RPMI8226 (cell line): ENCODE results near the gene CD44.

Experiments used
- DNase-seq: peaks from one replicate; pipeline ENCODE4 v3.0.0-alpha.2; 2015

The CD44 gene

DNA sequence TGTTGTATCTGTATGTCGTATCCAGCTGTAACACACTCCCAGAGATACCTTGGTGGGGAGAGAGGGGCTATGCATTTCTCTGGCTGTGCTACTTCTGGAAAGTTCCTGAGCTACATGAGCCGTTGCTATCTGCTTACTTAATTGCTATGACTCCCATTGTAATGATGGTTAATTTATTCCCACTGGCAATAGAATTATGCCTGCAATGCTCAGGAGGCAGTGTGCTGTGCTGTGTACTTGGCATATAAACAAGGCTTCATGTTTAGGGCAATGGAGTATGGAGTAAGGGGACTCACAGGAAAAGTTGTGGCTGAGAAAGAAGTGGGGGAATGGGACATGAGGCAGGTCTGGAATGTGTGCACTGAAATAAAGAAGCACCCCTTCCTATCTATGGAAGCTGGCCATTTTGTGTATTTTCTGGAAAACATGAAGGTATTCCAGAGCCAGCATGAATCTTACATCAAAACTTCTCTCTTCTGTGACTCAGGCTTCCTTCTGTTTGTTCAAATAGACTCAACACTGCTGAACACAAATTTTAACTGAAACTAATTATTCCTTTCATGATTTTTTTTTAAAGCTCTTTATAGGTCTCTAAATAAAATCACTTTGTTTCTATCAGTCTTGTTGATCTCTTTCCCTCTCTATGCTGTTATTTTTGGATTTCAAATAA lies 40.6 kb downstream of the CD44 start:
- DNase-seq: no peak

- no peak for DNase-seq
These were observed 41.6 kb downstream of the CD44 start for GRCh38 chr11:35180317-35181233.

- no peak for DNase-seq
These were observed 43.5 kb downstream of the CD44 start for GRCh38 chr11:35182317-35182939.

DNA sequence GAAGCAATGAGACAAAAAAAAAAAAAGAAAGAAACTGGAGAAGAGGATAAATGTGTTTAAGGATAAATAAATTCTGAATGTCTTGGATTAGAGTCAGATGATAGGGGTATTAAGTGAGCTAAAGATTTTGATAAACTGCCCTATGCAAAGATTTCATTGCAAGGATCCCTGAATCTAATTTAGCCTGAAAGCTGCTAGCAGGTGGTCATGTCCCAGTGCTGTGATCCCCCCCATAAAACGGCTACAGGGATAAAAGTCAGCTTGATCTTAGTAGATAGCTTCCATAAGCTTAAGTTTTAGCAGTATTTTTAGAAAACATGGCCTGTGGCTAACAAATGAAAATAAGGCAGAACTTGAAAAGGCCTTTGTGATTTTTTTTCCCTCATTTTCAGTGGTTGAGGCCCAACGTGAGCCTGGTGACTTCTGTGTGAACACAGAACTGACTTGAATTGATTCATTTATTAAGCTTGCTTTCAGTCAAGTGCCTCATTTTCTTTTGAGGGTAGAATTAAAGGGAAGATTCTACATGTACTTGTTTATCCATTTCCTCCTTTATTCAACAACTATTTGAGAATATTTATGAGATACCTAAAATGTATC lies 44.5 kb downstream of the CD44 start:
- DNase-seq: no peak

DNA sequence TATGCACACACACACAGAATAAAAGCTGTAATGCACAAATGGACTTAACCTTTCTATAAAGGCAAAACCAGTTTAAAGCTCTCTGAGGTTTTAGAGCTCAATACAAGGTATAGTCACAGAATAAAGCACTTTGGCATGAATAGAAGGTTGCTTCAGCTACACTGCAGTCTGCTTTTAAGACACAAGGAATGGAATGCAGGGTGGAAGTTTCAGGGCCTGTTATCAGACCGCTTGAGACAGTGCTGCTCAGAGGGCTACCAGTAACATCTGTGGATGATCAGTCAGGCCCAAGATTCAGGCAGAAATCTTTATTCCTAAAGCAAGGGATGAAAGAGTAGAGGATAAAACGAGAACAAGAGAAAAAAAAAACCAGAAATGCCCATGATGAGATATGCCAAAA lies 46.7 kb downstream of the CD44 start:
- no peak for DNase-seq

DNA sequence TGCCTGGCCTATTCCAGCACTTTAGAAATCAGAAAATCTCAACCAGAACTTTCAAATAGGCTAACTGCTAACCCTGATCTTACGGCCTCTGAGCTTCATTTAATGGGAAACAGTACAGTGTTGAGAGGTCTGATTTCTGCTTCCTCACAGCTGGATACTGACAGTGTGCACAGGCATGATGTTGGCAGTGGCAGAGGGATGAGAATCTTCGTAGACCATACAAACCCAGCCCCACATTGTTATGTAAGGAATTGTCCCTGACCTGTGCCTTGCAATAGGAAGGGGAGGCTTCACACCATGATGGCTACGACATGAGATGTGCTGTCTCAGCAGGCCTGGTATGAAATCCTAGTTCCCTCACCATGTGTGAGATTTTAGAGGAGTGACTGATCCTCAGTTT lies 49.0 kb downstream of the CD44 start:
- no peak for DNase-seq

DNA sequence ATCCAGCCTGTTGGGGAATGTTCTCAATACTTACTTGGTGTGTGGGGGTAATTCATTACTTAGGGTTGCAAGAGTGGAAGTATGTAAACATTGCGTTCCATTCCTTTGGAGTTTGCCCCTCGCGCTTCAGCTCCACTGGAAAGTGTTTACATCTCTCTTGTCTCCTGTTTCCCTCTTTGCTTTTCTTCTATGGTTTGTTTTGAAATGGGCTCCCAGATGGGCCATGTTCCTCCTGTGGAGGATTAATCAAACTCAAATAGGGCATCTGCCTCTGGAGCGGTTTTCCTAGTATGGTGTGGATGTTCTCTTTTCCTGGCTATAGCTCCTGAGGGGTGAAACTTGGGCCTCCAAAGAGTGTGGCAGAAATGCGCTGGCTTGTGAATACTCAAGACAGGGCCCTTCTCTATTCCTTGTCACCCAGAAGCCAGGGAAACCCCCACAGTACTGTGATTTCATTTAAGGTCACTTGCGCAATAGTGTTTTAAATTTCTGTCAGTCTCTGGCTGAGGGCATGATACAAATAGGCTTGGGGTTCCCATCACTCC lies 51.9 kb downstream of the CD44 start:
- DNase-seq: no peak

GRCh38 chr11:35192347-35192746 lies 53.4 kb downstream of the CD44 start:
- DNase-seq: no peak

GRCh38 chr11:35193767-35194166 lies 54.8 kb downstream of the CD44 start:
- DNase-seq: no peak

DNA sequence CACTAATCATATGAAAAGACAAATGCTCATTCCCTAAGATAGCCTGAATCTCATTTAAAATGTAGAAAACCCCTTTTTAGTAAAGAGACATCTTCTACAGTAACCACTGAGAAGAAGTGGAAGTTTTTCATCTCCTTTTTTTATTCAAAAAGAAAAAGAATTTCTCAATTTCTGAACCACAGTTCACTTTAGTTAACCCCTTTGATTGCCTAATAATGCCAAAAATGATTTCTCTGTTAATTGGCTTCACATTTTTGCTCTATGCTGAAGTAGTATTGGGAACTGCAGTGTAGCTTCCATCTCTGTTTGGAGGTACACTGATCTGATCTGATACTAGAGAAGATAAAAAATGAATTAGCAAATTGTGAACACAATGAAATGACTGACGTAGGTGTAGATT lies 58.3 kb downstream of the CD44 start:
- no peak for DNase-seq

DNA sequence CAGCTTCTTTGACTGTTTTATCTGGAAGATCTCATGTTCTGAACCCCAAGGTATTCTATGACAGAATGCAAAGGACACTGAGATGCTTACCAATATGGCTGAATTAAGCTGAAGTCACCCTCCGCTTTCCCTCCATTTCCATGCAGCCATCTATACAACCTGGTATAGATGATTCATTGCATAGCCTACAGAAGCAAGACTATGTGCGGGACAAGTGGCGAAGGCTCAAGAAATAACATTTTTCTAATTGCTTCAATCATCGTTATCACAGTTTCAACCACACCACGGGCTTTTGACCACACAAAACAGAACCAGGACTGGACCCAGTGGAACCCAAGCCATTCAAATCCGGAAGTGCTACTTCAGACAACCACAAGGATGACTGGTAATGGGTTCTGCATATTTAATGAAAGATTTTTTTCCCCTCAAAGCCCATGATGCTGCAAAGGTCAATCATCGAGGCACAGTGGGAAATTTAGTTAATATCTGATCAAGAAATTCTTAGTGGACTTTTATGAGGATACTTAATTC lies 61.9 kb downstream of the CD44 start:
- no peak for DNase-seq

- DNase-seq: no peak
These were observed 65.6 kb downstream of the CD44 start for GRCh38 chr11:35204614-35205013.

GRCh38 chr11:35206616-35207015 lies 67.6 kb downstream of the CD44 start:
- DNase-seq: no peak

GRCh38 chr11:35207471-35208403 lies 68.8 kb downstream of the CD44 start:
- DNase-seq: no peak

GRCh38 chr11:35208795-35209194 lies 69.8 kb downstream of the CD44 start:
- no peak for DNase-seq

DNA sequence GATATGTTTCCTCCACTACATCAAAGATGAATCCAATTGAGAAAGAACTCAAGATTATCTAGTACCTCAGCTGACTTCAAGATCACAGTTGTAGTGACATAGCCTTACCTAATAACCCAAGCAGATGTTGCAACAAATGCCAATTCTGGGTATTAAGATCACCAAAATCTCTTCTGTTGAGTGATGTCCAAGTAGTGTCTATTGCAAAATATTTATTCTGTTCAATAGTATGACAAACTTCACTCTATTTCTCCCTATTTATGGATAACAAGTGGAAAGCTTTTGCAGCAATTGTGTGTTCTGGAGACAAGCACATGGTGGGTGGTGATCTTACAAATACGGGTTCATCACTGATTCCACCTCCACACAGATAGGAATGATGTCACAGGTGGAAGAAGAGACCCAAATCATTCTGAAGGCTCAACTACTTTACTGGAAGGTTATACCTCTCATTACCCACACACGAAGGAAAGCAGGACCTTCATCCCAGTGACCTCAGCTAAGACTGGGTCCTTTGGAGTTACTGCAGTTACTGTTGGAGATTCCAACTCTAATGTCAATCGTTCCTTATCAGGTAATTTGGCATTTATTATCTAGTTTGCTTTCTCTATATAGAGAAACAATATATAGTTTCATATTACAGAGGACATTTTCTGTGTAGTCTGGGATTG lies 72.0 kb downstream of the CD44 start:
- no peak for DNase-seq

DNA sequence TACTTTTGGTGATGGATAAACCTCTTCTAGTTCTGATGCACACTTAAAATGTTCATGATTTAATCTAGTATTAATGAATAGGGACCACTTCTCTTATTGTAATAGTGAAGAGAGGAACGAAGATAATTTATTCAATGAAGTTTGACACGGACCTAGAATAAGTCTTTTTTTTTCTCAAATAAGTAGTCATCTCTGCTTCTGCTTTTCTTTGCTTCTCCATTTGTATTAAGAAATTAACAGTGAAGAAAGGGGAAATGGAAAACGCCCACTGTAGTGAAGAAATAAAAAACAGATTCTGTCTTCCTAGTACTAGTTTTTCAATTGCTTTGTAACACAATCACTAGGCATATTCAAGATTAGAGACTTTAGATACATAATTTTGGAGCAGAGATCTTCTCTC lies 73.0 kb downstream of the CD44 start:
- no peak for DNase-seq

- no peak for DNase-seq
These were observed 75.3 kb downstream of the CD44 start for GRCh38 chr11:35214226-35214770.

GRCh38 chr11:35214792-35215193 lies 75.8 kb downstream of the CD44 start:
- no peak for DNase-seq

- DNase-seq: no peak
These were observed 77.0 kb downstream of the CD44 start for GRCh38 chr11:35215945-35216344.
